Transverse colon (tissue), 4 donors: Measurements from ENCODE around the gene PLAGL1. TPM values are rescaled to one million over a fixed set of nuclear protein-coding genes. Genes with fewer than 3 reads are reported as not detected.

Experiments used
- DNase-seq: peaks from one replicate; pipeline ENCODE4 v3.0.0-alpha.2; 2019
- H3K27ac ChIP-seq, 4 donors: fragments of 200-600 bp; sonication (generic); 2 replicates each; pipeline ENCODE4 v1.5.1; 2016 to 2018; ENCODE audit warnings: inconsistent platforms in 4 of 4
- H3K27me3 ChIP-seq: fragments of 200-600 bp; sonication (generic); 2 replicates; pipeline ENCODE4 v1.5.1; 2017; ENCODE audit warnings: inconsistent platforms
- H3K36me3 ChIP-seq, 4 donors: fragments of 200-600 bp; sonication (generic); 2 replicates each; pipeline ENCODE4 v1.5.1; 2017 to 2019; ENCODE audit warnings: inconsistent platforms in 4 of 4
- H3K4me1 ChIP-seq, 4 donors: fragments of 200-600 bp; sonication (generic); 2 replicates each; pipeline ENCODE4 v1.5.1; 2017 to 2020; ENCODE audit warnings: inconsistent platforms in 4 of 4
- H3K4me3 ChIP-seq, 4 donors: fragments of 200-600 bp; sonication (generic); 1 replicate in 1 of 4; 2 replicates in 3 of 4; pipeline versions ENCODE4 v1.5.1 to v1.6.1; 2017 to 2019; ENCODE audit warnings: inconsistent platforms in 4 of 4
- H3K9me3 ChIP-seq, 2 donors: fragments of 200-600 bp; sonication (generic); 2 replicates each; pipeline ENCODE4 v1.5.1; 2017 to 2019; ENCODE audit warnings: inconsistent platforms in 2 of 2
- EP300 ChIP-seq: sonication (generic); formaldehyde crosslinking; IDR thresholded peaks from one replicate; pipeline ENCODE4 v1.6.1; 2017; ENCODE audit warnings: antibody characterized with exemption, low read depth
- POLR2A ChIP-seq: fragments of 450-650 bp; IDR thresholded peaks from one replicate; pipeline ENCODE4 v1.6.1; 2016; ENCODE audit warnings: antibody characterized with exemption, mild to moderate bottlenecking, moderate library complexity
- POLR2AphosphoS5 ChIP-seq, 3 donors: sonication (generic); formaldehyde crosslinking; IDR thresholded peaks; one replicate each; pipeline ENCODE4 v1.6.1; 2016; ENCODE audit warnings: antibody characterized with exemption in 3 of 3
- WGBS, 2 donors: methylation state at CpG; one replicate each; pipeline ENCODE4 v1.1.5; 2018; ENCODE audit warnings: low coverage in 1 of 2; 5-methylcytosine and 5-hydroxymethylcytosine counted together
- in situ Hi-C, 4 donors: fragments of 200-750 bp; cut with MboI; loops; one replicate each; pipeline versions ENCODE4 v1.15.0 to v1.15.1; 2017; ENCODE audit warnings: low sequenced_read_pairs in 3 of 4, low pct_ligation_motif_present in 1 of 4, low pct_unique_long_range_greater_than_20kb in 1 of 4
- intact Hi-C: fragments of 100-400 bp; cut with DNase I; formaldehyde crosslinking; loops from one replicate; pipeline ENCODE4 v1.15.1; 2023; ENCODE audit warnings: low total_unique reads
- total RNA-seq, 4 donors: library from RNA; depleted of rRNA; stranded (reverse); fragments of >200 nt; gene quantifications; one replicate each; pipeline ENCODE4 v1.1.0, GENCODE V29; 2016
- TF ChIP-seq, protein P1 (sequence below), 5 experiments: fragments of 200-600 bp in 3 of 5; fragments of 450-650 bp in 2 of 5; sonication (generic) in 3 of 5; IDR thresholded peaks; 1 replicate in 2 of 5; 2 replicates in 3 of 5; pipeline ENCODE4 v1.5.1; 2016 to 2017; ENCODE audit warnings: antibody characterized with exemption in 5 of 5, inconsistent platforms in 3 of 5, mild to moderate bottlenecking in 2 of 5, moderate library complexity in 1 of 5

PLAGL1 gene
- total RNA-seq, 4 donors from 2014 or later, result 45.3 to 133 (median 50.4) TPM

DNA sequence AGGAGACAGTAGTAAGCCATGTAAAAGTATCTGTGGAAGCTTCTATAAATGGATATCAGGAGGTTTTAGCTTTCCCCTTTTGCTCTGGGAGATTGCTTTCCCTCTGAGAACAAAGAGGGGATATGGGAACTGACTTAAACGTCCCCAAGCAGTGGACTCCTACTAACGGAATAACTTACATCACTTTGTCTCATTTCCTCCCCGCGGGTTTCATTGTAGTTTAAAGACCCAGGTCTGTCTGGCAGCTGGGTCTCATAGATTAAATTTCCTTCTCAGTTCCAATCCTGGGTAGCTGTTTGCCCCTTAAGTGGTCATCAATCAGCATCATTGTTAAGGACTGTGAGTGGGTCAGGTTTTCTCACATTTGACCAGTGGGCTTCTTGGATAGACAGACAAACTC is 68.7 kb downstream of the PLAGL1 start:
- 47 to 58% methylated on average over 4 of the region's 4 CpGs for WGBS, 2 donors
- in situ Hi-C loops, result no loop called here
- TF ChIP-seq EP300, result no peak
- TF ChIP-seq POLR2AphosphoS5 (IDR thresholded peaks at IDR 0.05), result no peak
- TF ChIP-seq, protein P1, sequence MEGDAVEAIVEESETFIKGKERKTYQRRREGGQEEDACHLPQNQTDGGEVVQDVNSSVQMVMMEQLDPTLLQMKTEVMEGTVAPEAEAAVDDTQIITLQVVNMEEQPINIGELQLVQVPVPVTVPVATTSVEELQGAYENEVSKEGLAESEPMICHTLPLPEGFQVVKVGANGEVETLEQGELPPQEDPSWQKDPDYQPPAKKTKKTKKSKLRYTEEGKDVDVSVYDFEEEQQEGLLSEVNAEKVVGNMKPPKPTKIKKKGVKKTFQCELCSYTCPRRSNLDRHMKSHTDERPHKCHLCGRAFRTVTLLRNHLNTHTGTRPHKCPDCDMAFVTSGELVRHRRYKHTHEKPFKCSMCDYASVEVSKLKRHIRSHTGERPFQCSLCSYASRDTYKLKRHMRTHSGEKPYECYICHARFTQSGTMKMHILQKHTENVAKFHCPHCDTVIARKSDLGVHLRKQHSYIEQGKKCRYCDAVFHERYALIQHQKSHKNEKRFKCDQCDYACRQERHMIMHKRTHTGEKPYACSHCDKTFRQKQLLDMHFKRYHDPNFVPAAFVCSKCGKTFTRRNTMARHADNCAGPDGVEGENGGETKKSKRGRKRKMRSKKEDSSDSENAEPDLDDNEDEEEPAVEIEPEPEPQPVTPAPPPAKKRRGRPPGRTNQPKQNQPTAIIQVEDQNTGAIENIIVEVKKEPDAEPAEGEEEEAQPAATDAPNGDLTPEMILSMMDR (IDR thresholded peaks at IDR 0.05), result no peak
- no peak for TF ChIP-seq POLR2A

DNA sequence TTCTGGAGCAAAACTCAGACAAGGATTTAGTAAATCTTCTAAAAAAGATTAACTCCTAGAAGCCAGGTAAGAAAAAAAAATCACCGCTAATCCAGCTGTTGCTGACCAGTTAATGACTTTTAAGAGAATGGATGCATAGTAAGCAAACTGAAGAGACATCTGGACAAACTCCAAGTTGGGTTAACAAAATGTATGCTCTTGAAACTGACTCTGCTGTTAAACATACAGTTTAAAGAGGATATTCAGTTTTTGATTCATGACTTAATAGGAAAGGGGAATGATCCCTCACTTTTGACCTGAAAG is 70.4 kb downstream of the PLAGL1 start:
- Histone ChIP-seq H3K27me3 (no peaks in the 10 kb centered on the region), H3K4me3 (no peak overlapping the region), H3K4me1 (peaks cover 0 to 9% (median 0%) of the 10 kb centered on the region in 4 donors), H3K27ac (no peak overlapping the region), H3K9me3 (no peaks in the 10 kb centered on the region), H3K36me3 (no peaks in the 10 kb centered on the region)
- in situ Hi-C loops (no loop called here), intact Hi-C loops (no loop called here)
- 84 to 100% methylated on average over 1 of the region's 1 CpG for WGBS, 2 donors
- TF ChIP-seq POLR2AphosphoS5 (IDR thresholded peaks at IDR 0.05) (no peak), EP300 (no peak), POLR2A (no peak)
- TF ChIP-seq, protein P1 (IDR thresholded peaks at IDR 0.05), result no peak
- no peak for DNase-seq

More for the DNA sequence above, 68.7 kb downstream of the PLAGL1 start:
- Histone ChIP-seq H3K36me3 (no peaks in the 10 kb centered on the region), H3K27me3 (no peaks in the 10 kb centered on the region), H3K4me3 (no peak overlapping the region), H3K4me1 (peaks cover 0 to 9% (median 0%) of the 10 kb centered on the region in 4 donors), H3K9me3 (no peaks in the 10 kb centered on the region), H3K27ac (no peak overlapping the region)
- intact Hi-C loops, result no loop called here
- no peak for DNase-seq

DNA sequence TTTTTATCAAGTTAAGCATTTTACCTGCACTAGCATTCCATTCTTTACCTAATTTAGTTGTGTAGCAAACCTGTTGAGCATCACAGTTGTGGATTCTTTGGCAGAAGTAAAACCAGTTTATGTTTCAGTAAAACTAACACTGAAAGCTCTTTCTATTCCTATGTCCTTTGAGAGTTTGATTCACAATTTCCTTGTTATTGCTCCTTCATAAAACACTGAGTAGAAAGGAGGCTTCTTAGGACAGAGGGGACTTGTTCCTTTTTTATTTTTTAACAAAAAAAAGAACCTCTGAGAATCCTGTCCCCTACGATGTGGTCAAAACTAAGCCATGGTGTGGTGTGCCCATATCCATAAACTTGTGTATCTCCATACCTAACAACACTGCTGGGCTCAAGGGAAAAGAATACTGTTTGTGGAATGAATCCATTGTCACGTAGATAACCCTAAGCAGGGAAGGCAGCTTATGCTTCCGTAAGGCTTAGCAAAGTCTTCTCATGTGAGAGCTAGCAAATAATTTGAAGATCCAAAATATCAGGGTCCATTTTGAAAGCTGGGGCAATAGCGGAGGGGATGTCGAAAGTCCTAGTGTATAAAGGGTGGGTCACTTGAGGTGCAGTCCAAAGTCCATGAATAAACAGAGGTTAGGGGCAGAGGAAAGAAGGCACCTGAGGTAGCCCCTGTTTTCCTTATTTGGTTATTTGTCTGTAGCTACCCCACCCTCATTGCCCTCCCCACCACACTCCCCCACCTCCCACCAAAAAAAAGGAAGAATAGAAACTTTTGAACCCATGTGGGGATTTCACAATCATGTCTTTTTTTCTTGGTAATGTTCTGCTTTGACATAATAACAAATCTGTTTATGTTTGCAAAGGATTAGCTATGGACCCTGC is 71.0 kb downstream of the PLAGL1 start:
- H3K4me1 ChIP-seq, result peaks cover 0 to 9% (median 0%) of the 10 kb centered on the region in 4 donors
- no peaks in the 10 kb centered on the region for H3K27me3 ChIP-seq
- in situ Hi-C loops (no loop called here), intact Hi-C loops (no loop called here)
- no peak for DNase-seq
- no peak overlapping the region for H3K4me3 ChIP-seq
- TF ChIP-seq, protein P1 (IDR thresholded peaks at IDR 0.05), result no peak
- TF ChIP-seq POLR2AphosphoS5 (IDR thresholded peaks at IDR 0.05) (no peak), POLR2A (no peak), EP300 (no peak)
- no peak overlapping the region for H3K27ac ChIP-seq
- no peaks in the 10 kb centered on the region for H3K9me3 ChIP-seq
- H3K36me3 ChIP-seq, result no peaks in the 10 kb centered on the region
- 74 to 81% methylated on average over 4 to 5 of the region's 5 CpGs for WGBS, 2 donors

DNA sequence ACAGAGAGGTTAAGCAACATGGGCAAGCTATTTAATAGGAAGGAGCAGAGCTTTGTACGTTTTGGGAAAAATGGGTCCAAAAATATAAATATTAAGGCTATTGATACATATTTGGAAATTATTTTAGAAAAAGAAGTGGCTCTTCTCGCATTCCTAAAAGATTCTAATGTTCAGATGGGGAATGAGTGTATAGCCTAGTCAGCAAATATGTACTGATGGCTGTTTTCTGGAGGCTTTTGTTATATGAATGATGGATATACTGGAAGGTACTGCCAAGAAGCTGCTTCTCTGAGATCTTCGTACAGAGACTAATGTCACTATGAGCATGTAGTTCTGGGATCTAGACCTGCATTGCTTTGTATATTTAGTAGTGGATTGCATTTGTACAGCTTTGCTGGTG is 71.7 kb downstream of the PLAGL1 start:
- WGBS, 2 donors, result 83 to 90% methylated on average over 2 to 3 of the region's 3 CpGs
- intact Hi-C loops (no loop called here), in situ Hi-C loops (no loop called here)
- DNase-seq, result no peak
- H3K27me3 ChIP-seq, result no peaks in the 10 kb centered on the region
- no peak overlapping the region for H3K27ac ChIP-seq
- peaks cover 0 to 9% (median 0%) of the 10 kb centered on the region in 4 donors for H3K4me1 ChIP-seq
- peaks cover 0 to 2% of the 10 kb centered on the region in 2 donors for H3K9me3 ChIP-seq
- H3K4me3 ChIP-seq, result no peak overlapping the region
- TF ChIP-seq POLR2A, result no peak
- no peak for TF ChIP-seq EP300
- TF ChIP-seq POLR2AphosphoS5 (IDR thresholded peaks at IDR 0.05), result no peak
- H3K36me3 ChIP-seq, result no peaks in the 10 kb centered on the region
